Astrocyte (in vitro differentiated cells and primary cell): ENCODE data around the gene BMPR1A. TPM values are rescaled to one million over a fixed set of nuclear protein-coding genes. Genes with fewer than 3 reads are reported as not detected.

Source experiments
- DNase-seq: peaks from one replicate; pipeline ENCODE4 v3.0.0-alpha.2; 2010; ENCODE audit warnings: low read depth
- FAIRE-seq: peaks from 2 replicates; lab custom pipeline; 2011; peaks lifted over from hg19 to GRCh38; lab: Jason Lieb, UNC
- H2AFZ ChIP-seq: 2 replicates; pipeline ENCODE4 v1.6.0; 2012; ENCODE audit warnings: low read depth, low read length, inconsistent platforms
- H3K27ac ChIP-seq: 2 replicates; pipeline ENCODE4 v1.5.1; 2011; ENCODE audit warnings: low read depth, low read length, inconsistent platforms
- H3K27me3 ChIP-seq: 2 replicates; pipeline ENCODE4 v1.6.0; 2011; ENCODE audit warnings: low read length, inconsistent platforms; ENCODE audit not compliant: insufficient read depth
- H3K36me3 ChIP-seq: 2 replicates; pipeline ENCODE4 v1.5.1; 2011; ENCODE audit warnings: low read length, inconsistent platforms; ENCODE audit not compliant: insufficient read depth
- H3K4me1 ChIP-seq: 2 replicates; pipeline ENCODE4 v1.5.1; 2011; ENCODE audit warnings: low read length, inconsistent platforms; ENCODE audit not compliant: insufficient read depth
- H3K4me2 ChIP-seq: 2 replicates; pipeline ENCODE4 v1.6.0; 2012; ENCODE audit warnings: low read length, inconsistent platforms
- H3K4me3 ChIP-seq: 2 replicates; pipeline ENCODE4 v1.5.1; 2011; ENCODE audit warnings: low read depth, mild to moderate bottlenecking, low read length, inconsistent platforms; ENCODE audit not compliant: insufficient read depth
- H3K79me2 ChIP-seq: 2 replicates; pipeline ENCODE4 v1.6.0; 2012; ENCODE audit warnings: mild to moderate bottlenecking, low read length, inconsistent platforms; ENCODE audit not compliant: insufficient read depth
- H3K9ac ChIP-seq: 2 replicates; pipeline ENCODE4 v1.6.0; 2012; ENCODE audit warnings: mild to moderate bottlenecking, low read length, inconsistent platforms
- H3K9me3 ChIP-seq: 2 replicates; pipeline ENCODE4 v1.5.1; 2012; ENCODE audit warnings: low read depth, mild to moderate bottlenecking, low read length, inconsistent platforms; ENCODE audit not compliant: insufficient read depth
- H4K20me1 ChIP-seq: 2 replicates; pipeline ENCODE4 v1.6.0; 2012; ENCODE audit warnings: low read length, inconsistent platforms; ENCODE audit not compliant: insufficient read depth
- H3K27ac Mint-ChIP-seq: one replicate; pipeline ENCODE4 v1.8.0; 2021; ENCODE audit warnings: mild to moderate bottlenecking, mixed read lengths; ENCODE audit not compliant: unreplicated experiment
- H3K27me3 Mint-ChIP-seq: one replicate; pipeline ENCODE4 v1.8.0; 2021; ENCODE audit warnings: low read depth, mixed read lengths; ENCODE audit not compliant: unreplicated experiment
- H3K36me3 Mint-ChIP-seq: one replicate; pipeline ENCODE4 v1.8.0; 2021; ENCODE audit warnings: low read depth, mixed read lengths; ENCODE audit not compliant: unreplicated experiment
- H3K4me1 Mint-ChIP-seq: one replicate; pipeline ENCODE4 v1.8.0; 2021; ENCODE audit warnings: low read depth, mixed read lengths; ENCODE audit not compliant: unreplicated experiment
- H3K4me3 Mint-ChIP-seq: one replicate; pipeline ENCODE4 v1.8.0; 2021; ENCODE audit warnings: mild to moderate bottlenecking, moderate library complexity, mixed read lengths; ENCODE audit not compliant: unreplicated experiment
- H3K9me3 Mint-ChIP-seq: one replicate; pipeline ENCODE4 v1.8.0; 2021; ENCODE audit warnings: mild to moderate bottlenecking, mixed read lengths; ENCODE audit not compliant: unreplicated experiment
- CTCF ChIP-seq: IDR thresholded peaks from 2 replicates; pipeline ENCODE4 v1.5.1; 2011; ENCODE audit warnings: low read depth, mild to moderate bottlenecking, inconsistent platforms, low read length, moderate library complexity; ENCODE audit not compliant: insufficient read depth
- EZH2 ChIP-seq: IDR thresholded peaks from 2 replicates; pipeline ENCODE4 v1.6.1; 2012; ENCODE audit warnings: mild to moderate bottlenecking, low read length, inconsistent platforms; ENCODE audit not compliant: insufficient read depth
- total RNA-seq: library from RNA; stranded (reverse); gene quantifications from 2 replicates; pipeline ENCODE4 v1.2.1, GENCODE V29; 2021

The BMPR1A gene
- total RNA-seq, 1 donor from 2014 or later: 52.2 TPM

DNA sequence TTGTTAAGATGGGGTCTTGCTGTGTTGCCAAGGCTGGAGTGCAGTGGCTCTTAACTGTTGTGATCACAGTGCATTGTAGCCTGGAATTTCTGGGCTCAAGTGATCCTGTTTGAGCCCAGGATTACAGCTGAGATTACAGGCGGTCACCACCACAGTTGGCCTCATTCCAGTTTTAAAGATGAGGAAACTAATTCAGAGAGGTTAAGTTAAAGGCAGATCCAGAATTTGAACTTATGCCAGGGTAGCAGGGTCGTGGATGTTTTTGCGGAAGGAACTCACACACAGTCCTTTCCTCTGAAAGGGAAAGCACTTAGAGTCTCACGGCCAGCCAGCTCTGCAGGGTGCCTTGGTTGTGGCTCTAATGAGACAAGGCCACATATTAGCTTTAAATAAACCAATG, 116.3 kb downstream of the BMPR1A start:
- no peak overlapping the region for H3K27ac ChIP-seq
- FAIRE-seq (no peak), DNase-seq (no peak)
- Mint-ChIP-seq H3K4me1 (peaks cover 24% of the 10 kb centered on the region), H3K36me3 (no peaks in the 10 kb centered on the region), H3K4me3 (peak overlapping the region; percentile 11), H3K27ac (no peak overlapping the region), H3K9me3 (no peaks in the 10 kb centered on the region), H3K27me3 (no peaks in the 10 kb centered on the region)
- peaks cover 14% of the 10 kb centered on the region for H3K79me2 ChIP-seq
- H3K4me1 ChIP-seq: peaks cover 17% of the 10 kb centered on the region
- peaks cover 4% of the 10 kb centered on the region for H3K36me3 ChIP-seq
- H3K9ac ChIP-seq: no peak overlapping the region
- H4K20me1 ChIP-seq: no peaks in the 10 kb centered on the region
- no peaks in the 10 kb centered on the region for H3K9me3 ChIP-seq
- H3K4me2 ChIP-seq: peak overlapping the region; percentile 53
- no peak overlapping the region for H2AFZ ChIP-seq
- no peaks in the 10 kb centered on the region for H3K27me3 ChIP-seq
- no peak overlapping the region for H3K4me3 ChIP-seq
- TF ChIP-seq CTCF (no peak), EZH2 (no peak)

DNA sequence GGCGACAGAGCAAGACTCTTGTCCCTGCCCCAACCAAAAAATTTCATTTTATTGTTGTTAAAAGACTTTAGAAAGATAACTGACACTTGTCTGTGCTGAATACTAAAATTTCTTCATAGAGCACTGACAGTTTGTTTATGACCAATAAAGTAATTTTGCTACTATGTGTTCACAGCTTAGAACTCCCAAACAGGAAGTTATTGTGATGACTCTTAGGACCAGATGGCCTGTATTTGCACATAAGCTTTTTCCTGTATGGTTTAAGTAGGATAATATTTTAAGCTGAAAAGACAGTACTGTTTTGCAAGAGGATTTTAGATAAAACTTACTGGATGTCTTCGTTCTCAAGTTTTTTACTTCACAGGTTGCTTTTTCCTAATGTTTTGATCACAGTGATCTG, 120.3 kb downstream of the BMPR1A start:
- peaks cover 8% of the 10 kb centered on the region for H4K20me1 ChIP-seq
- H3K27me3 ChIP-seq: no peaks in the 10 kb centered on the region
- DNase-seq (no peak), FAIRE-seq (no peak)
- H3K4me1 ChIP-seq: peaks cover 6% of the 10 kb centered on the region
- H3K36me3 Mint-ChIP-seq: no peaks in the 10 kb centered on the region
- H3K4me2 ChIP-seq: no peak overlapping the region
- peaks cover 4% of the 10 kb centered on the region for H3K79me2 ChIP-seq
- no peak overlapping the region for H3K4me3 ChIP-seq
- no peak overlapping the region for H3K9ac ChIP-seq
- H3K9me3 ChIP-seq: no peaks in the 10 kb centered on the region
- no peaks in the 10 kb centered on the region for H3K9me3 Mint-ChIP-seq
- H3K36me3 ChIP-seq: peaks cover 4% of the 10 kb centered on the region
- no peak for TF ChIP-seq EZH2
- TF ChIP-seq CTCF: no peak
- H3K27ac ChIP-seq: no peak overlapping the region
- peaks cover 14% of the 10 kb centered on the region for H3K4me1 Mint-ChIP-seq
- no peak overlapping the region for H3K27ac Mint-ChIP-seq
- no peak overlapping the region for H2AFZ ChIP-seq
- no peaks in the 10 kb centered on the region for H3K27me3 Mint-ChIP-seq
- H3K4me3 Mint-ChIP-seq: no peak overlapping the region

GRCh38 chr10:86878983-86879713, 122.7 kb downstream of the BMPR1A start:
- no peak for TF ChIP-seq CTCF
- no peak for TF ChIP-seq EZH2
- H3K27me3 ChIP-seq: no peaks in the 10 kb centered on the region
- FAIRE-seq (peak; percentile 23), DNase-seq (no peak)
- H3K36me3 Mint-ChIP-seq: peaks cover 2% of the 10 kb centered on the region
- no peak overlapping the region for H3K9ac ChIP-seq
- H3K4me3 Mint-ChIP-seq: no peak overlapping the region
- H3K27me3 Mint-ChIP-seq: no peaks in the 10 kb centered on the region
- no peak overlapping the region for H3K4me2 ChIP-seq
- no peak overlapping the region for H3K27ac ChIP-seq
- peaks cover 3% of the 10 kb centered on the region for H3K4me1 Mint-ChIP-seq
- no peaks in the 10 kb centered on the region for H3K9me3 ChIP-seq
- H2AFZ ChIP-seq: no peak overlapping the region
- peaks cover 4% of the 10 kb centered on the region for H3K36me3 ChIP-seq
- H3K79me2 ChIP-seq: no peaks in the 10 kb centered on the region
- no peaks in the 10 kb centered on the region for H3K4me1 ChIP-seq
- H4K20me1 ChIP-seq: peaks cover 8% of the 10 kb centered on the region
- no peaks in the 10 kb centered on the region for H3K9me3 Mint-ChIP-seq
- H3K27ac Mint-ChIP-seq: no peak overlapping the region
- no peak overlapping the region for H3K4me3 ChIP-seq
